NCI-H526 (cell line): Measurements from ENCODE around the gene CECR2.

Experiments used
- DNase-seq, 2 experiments: peaks; one replicate each; lab custom pipeline; 2025; lab: John Stamatoyannopoulos, UW

Gene CECR2

DNA sequence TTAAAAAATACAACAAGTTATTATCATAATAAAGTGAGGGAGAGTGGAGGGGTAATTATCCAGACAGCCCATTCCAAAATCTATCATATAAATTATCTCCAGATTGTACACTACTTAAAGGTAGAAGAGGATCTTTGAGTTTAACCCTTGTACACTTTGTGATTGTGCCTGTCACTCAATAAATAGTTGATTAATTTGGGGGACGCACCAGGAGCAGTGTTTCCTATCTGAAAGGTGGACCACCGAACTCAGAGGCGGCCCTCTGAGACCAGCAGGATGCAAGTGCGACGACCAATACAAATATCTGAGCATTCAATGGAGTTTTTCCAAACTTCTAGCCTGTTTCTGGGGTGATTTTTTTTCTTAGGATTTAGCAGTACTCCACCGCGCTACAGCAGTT is 1.1 kb upstream of the CECR2 start:
- DNase-seq = no peak

DNA sequence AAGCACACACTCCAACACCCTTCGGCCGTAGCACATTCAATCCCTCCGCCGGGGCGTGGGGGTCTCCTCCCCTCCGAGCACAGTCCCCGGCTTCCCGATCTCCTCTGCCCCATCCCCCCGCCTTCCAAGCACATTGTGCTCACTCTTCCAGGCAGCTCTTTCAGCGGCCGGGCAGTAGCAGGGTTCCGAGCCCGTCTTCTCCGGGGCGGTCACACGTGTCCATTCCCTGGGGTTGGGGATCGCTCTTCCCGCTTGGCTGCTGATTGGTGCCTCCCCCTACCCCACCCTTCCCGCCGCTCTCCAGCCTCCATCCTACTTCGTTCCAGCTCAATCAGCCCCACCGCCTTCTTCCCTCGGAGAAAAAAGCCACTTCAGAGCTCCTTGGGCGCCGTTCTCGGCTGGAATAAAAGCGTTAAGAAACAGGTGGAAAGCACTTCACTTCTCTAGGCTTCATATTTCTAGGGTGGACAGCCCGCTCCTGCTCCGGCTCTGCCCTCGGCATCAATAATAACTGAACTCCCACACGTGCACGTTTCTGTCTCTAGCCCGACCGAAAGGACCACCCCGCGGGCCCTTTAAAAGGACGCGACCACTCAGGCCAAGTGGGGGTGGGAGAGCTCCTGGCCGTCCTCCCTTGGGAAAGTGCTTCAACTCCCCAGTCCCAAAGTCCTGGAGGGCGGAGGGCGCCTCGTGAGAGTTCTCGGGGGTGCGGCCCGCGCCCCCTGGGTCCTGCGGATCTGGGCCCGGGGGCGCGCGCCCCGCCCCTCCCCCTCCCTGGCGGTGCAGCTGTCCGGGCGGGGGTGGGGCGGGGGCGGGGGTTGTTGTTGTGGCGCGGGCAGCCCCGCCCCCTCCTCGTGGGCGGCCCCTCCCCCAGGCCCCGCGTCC is 464 bp upstream of the CECR2 start:
- peak; percentile 56 to 59 for DNase-seq

DNA sequence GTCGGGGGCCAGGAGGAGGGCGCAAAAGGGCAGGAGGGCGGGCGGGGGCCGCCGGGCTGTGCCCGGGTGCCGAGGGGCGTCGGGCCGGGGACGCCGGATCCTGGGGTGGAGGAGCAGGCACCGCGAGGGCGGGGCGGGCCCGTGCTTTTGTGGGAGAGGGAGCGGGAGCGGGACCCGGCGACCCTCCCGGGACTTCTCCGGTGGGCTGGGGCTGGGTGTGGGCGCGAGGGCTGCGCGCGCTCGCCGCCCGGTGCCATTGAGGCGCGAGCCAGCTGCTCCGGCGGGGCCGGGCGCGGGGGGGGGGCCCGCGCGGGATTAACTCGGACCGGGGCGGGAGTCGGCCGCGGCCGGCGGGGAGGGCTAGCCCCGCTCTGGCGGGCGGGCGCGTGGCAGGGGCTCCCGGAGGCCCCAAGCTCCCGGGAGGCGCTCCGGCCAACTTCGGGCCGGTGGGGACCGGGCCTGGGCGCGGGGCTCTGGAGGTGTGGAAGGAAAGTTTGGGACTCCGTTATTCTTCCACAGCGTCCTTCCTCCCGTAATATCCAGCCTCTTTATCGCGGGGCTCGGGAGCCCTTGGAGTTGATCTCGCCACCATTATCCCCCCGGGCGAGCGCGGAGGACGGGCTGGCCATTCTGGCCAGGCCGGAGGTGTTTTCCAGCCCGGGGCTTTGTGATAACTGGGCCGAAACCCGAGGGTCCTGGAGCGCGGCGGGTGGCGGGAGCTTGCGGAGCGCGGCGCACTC is 936 bp downstream of the CECR2 start:
- DNase-seq = peak in 1 of 2 experiments; percentile 25

DNA sequence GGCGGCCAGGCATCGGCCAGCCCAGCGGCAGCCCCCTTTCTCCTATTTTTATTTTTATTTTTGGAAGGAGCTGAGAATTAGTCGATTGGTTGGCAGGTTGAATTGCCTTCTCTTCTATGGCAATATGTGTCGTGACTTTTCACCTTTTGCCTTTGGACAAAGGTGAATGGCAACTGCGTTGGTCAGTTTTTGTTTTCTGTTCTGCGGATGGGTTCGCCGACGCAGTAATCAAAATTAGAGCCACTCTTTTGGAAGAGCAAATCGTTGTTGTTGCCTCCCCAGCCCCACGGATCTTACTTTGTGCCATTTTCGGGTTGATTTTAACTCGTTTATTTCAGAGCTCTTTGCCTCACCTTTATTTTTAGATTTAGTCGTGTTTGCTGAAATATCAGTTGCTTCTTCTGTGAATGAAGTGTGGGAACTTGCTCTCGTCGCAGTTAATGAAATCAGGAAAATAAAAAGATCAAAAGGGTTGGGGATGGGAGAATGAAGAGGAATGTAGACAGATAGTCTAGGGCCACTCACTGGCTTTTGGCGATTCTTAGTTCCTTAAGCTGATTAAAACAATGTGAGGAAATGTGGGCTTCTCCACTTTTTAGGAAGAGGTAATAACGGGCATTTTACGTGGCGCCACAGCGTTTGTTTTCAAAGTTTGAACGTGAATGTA is 1.6 kb downstream of the CECR2 start:
- DNase-seq = no peak

DNA sequence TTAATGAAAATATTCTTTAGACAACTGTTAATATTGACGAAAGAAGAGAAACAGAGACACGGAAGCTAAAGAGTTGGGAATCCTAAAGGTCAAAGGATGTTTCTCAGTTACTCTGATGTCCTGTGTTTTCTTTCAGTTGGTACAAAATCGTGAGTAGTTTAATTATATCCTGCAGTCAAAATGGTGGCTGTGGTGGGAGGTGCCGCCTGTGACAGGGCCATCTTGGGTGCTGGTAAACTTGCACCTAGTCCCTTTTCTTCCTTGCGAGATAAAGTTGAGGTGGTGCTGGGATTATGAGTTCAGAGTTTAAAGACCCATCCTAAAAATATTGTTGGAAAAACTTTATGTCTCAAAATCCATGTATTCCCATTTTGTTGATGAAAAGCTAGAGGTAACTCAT is 2.2 kb downstream of the CECR2 start:
- no peak for DNase-seq

GRCh38 chr22:17373855-17374254 is 4.6 kb downstream of the CECR2 start:
- no peak for DNase-seq

DNA sequence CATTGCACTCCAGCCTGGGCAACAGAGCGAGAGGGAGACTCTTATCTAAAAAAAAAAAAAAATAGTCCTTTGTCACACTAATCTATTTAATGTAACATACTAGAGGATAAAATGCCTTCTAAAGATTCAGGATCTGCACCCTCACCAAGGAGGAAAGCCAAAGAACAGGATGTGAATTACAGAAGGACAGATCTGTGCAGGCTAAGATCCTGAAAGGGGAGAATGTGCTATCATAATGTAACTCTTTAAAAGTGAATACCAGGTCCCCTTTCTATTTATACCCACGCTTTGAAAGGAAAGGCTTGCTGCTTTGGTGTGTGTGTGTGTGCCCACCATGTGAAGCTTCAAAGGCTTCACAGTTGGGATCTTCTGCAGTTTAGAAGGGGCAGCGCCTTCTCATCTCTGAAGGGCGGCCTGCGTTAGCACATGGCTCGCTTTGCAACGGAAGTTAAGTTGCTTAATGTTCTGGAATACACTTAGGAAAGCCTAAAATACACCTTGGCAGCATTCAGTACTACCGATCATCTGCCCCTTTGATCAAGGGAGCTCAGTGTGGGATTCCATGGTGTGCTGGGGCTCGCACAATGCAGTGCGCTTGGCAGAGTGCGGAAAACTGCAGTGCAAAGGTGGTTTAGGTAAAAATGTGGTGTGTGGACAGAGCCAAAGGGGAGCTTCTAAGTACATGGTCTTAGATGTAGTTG is 6.8 kb downstream of the CECR2 start:
- DNase-seq = no peak

DNA sequence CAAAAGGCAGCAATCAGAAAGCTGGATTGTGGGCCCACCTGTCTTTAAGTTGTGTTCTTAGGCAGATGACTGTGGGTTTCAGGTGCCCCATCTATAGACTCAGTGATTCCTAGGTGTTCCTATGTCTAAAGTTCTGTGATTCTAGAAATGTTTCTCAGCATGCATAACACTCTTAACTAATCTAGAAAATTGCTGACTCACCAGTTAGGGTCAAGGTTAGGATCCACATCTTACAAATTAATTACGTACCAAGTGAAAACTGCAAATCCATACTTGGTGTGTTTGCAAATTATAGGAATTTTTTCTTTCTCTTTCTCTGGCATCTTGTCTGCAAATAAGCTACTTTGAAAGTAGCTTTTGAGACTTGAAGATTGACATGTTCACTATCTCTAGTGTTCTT is 7.7 kb downstream of the CECR2 start:
- DNase-seq = no peak

DNA sequence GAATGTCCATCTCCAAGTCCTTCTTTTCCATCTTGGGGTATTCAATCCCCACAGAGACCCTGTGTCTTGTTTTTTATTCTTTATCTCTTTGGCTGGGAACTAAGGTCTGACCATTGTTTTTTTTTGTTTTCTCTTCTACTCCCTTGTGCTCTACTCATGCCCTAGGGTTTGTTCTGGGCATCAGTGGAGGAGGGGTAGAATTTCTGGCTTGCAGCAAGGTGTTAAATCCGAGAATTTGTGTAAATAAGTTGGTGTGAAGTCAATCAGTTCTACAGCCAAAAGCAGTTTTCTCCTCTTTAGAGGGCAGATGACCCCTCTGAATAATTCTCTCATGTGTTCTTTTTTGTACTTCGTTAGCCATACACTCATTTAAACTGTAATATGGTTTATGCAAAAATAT is 10.7 kb downstream of the CECR2 start:
- no peak for DNase-seq

- DNase-seq = no peak
Measured at GRCh38 chr22:17380359-17381087, 11.3 kb downstream of the CECR2 start.

DNA sequence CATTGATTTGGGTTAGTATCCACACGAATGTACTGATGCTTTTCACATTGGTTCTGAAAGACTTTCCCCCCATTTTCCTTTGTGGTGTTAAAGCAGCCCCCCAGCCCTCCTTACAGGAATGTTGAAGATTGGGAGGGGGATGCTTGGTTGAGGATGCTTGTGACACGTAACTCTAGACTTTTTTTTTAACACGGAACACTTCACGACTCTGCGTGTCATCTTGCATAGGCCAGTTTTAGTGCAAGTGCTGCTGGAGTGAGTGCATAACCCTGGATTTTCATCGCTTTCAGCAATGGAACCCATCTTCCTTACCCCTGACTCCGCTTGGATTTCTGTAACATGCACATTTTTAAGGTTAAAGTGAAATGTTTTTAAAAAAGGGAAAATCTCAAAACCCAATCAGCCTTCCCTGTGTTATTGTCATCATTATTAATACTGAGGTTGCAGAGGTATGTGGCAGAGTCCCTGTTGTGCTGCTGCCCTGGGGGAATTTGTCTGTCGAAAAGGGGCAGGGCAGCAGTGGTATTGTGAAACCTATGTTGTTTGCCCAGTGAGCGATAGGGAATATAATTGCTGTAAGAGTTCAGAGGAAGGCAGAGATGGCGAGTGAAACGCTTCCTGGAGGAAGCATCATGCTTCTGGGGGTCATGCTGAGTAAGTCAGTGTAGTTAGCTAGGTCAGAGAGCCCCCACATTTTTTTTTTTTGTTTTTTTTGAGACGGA is 12.1 kb downstream of the CECR2 start:
- DNase-seq = no peak

DNA sequence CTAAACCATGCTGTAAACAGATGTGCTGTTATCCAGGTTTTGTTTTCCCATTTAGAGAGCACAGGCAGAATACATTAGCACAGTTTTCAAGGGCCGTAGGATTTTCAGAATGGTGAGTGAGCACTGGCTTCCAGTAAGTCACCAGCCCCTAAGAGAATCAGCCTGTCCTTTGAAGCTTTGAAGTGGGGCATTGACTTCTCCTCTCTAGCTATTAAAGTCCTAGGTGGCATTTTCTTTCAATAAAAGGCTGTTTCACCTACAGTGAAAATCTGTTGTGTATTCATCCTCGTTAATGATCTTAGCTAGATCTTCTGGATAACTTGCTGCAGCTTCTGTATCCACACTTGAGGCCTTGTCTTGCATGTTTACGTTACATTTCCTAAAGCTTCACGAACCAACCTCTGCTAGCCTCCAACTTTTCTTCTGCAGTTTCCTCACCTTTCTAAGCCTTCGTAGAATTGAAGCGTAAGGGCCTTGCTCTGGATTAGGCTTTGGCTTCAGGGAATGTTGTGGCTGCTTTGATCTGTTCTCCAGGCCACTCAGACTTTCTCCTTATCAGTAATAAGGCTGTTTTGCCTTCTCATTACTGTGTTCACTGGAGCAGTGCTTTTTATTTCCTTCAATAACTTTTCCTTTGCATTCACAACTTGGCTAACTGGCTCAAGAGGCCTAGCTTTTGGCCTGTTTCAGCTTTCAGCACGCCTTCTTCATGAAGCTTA is 15.5 kb downstream of the CECR2 start:
- no peak for DNase-seq

GRCh38 chr22:17387356-17387755 is 18.1 kb downstream of the CECR2 start:
- DNase-seq = no peak

GRCh38 chr22:17388235-17388634 is 19.0 kb downstream of the CECR2 start:
- no peak for DNase-seq

DNA sequence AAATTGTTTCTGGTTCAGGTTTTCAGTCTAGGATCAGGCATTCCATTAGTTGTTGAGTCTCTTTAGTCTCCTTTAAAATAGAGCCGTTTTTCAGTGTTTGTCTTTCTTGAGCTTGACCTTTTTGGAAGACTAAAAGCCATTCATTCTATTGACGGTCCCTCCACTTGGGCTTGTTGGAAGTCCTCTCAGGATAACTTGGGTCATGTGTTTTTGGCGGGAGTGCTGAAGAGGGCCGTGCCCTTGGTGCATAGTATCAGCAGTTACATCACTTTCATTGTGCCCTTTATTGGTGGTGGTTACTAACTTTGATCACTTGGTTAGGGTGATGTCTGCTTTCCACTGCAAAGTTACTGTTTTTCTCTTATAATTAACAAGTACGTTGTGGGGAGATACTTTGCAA is 20.8 kb downstream of the CECR2 start:
- DNase-seq = no peak

GRCh38 chr22:17396516-17396915 is 27.3 kb downstream of the CECR2 start:
- DNase-seq = no peak

DNA sequence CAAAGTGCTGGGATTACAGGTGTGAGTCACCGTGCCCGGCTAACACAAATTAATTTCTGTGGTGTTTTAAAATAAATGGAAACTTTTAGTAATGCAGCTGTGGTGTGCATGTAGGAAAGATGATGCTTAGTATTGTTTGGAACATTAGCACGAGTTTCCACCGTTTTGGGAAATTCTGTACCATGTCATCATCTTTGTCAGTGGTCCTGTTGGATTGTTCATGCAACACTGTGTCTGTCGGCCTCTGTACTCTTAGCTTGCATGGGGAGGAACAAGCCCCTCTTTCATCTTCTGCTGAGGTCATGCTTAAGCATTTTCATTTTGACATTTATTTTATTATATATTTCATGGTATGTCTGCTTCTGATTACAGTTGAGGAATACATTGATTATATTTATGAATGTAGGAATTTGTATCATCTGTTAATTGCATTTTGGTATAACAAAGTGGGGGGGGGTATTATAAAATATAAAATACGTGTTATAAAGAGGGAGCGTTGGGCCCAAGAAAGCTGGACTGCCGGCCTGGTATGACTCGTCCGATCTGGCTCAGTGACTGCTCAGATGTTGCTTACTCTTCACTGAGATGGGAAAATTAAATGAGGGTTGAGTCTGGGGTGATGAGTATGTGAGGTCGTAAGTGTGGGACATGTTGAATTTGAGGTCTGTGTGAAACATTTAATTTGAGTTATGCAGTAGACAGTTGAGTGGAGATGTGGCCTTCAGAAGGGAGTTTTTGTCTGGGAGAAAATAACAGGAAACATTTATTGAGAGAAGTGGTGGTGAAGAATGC is 28.7 kb downstream of the CECR2 start:
- DNase-seq = no peak

DNA sequence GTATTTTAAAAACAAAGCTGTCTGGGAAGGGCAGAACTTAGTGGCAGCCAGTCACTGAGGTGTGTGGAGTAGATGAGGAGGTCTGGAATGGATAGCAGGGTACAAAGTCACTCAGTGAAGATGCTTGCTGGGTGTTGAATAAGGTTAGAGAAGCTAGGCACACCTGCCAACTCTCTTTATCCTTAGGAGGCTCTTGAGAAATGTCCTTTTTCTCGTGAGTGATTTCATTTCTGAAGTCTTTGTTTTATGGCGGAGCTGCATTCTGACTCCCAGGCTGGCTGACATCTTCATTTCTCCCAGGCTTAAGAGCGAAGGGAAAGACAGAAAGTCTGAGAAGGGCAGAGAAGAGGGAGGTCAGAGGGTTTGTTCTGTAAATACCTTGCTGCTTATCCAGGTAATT is 31.0 kb downstream of the CECR2 start:
- no peak for DNase-seq

- no peak for DNase-seq
Measured at GRCh38 chr22:17401728-17402127, 32.5 kb downstream of the CECR2 start.
